Measurements from ENCODE around the gene PPM1H. TPM values are rescaled to one million over a fixed set of nuclear protein-coding genes. Genes with fewer than 3 reads are reported as not detected.
"Not testable (repeated sequence)": the region's sequence is repeated elsewhere in the genome, so short reads cannot be mapped to it uniquely, and the experiment has no call there.

The PPM1H gene
- total RNA-seq, 1 donor from 2014 or later, result 21.6 TPM

GRCh38 chr12:62879691-62880090 lies 55.3 kb downstream of the PPM1H start:
- no peaks in the 10 kb centered on the region for H3K36me3 ChIP-seq (ENCODE audit: control insufficient read depth, insufficient read depth, low read length)
- no peaks in the 10 kb centered on the region for H3K27me3 ChIP-seq (ENCODE audit: control insufficient read depth, insufficient read depth, low read length)
- TF ChIP-seq CTCF (IDR thresholded peaks at IDR 0.05; ENCODE audit: insufficient read depth, low read length, poor library complexity, severe bottlenecking), result no peak
- H3K4me3 ChIP-seq (ENCODE audit: low read depth, low read length), result no peak overlapping the region
- DNase-seq (ENCODE audit: low read depth), result no peak

- not testable (repeated sequence) for H3K27me3 ChIP-seq (ENCODE audit: control insufficient read depth, insufficient read depth, low read length)
These were observed 55.7 kb downstream of the PPM1H start for GRCh38 chr12:62879228-62879627.

GRCh38 chr12:62878211-62878610 lies 56.7 kb downstream of the PPM1H start:
- TF ChIP-seq CTCF (IDR thresholded peaks at IDR 0.05; ENCODE audit: insufficient read depth, low read length, poor library complexity, severe bottlenecking), result no peak
- DNase-seq (ENCODE audit: low read depth), result no peak
- no peaks in the 10 kb centered on the region for H3K36me3 ChIP-seq (ENCODE audit: control insufficient read depth, insufficient read depth, low read length)
- H3K4me3 ChIP-seq (ENCODE audit: low read depth, low read length), result no peak overlapping the region
- H3K27me3 ChIP-seq (ENCODE audit: control insufficient read depth, insufficient read depth, low read length), result no peaks in the 10 kb centered on the region

More at GRCh38 chr12:62879228-62879627, 55.7 kb downstream of the PPM1H start:
- not testable (repeated sequence) for H3K4me3 ChIP-seq (ENCODE audit: low read depth, low read length); H3K36me3 ChIP-seq (ENCODE audit: control insufficient read depth, insufficient read depth, low read length); DNase-seq (ENCODE audit: low read depth)

GRCh38 chr12:62876938-62877548 lies 57.9 kb downstream of the PPM1H start:
- no peak for TF ChIP-seq CTCF (IDR thresholded peaks at IDR 0.05; ENCODE audit: insufficient read depth, low read length, poor library complexity, severe bottlenecking)
- Histone ChIP-seq H3K4me3 (ENCODE audit: low read depth, low read length) (no peak overlapping the region), H3K36me3 (ENCODE audit: control insufficient read depth, insufficient read depth, low read length) (no peaks in the 10 kb centered on the region), H3K27me3 (ENCODE audit: control insufficient read depth, insufficient read depth, low read length) (no peaks in the 10 kb centered on the region)
- DNase-seq (ENCODE audit: low read depth), result no peak

- TF ChIP-seq CTCF (IDR thresholded peaks at IDR 0.05; ENCODE audit: insufficient read depth, low read length, poor library complexity, severe bottlenecking), result no peak
- H3K36me3 ChIP-seq (ENCODE audit: control insufficient read depth, insufficient read depth, low read length), result no peaks in the 10 kb centered on the region
- H3K4me3 ChIP-seq (ENCODE audit: low read depth, low read length), result no peak overlapping the region
- no peaks in the 10 kb centered on the region for H3K27me3 ChIP-seq (ENCODE audit: control insufficient read depth, insufficient read depth, low read length)
- no peak for DNase-seq (ENCODE audit: low read depth)
These were observed 61.0 kb downstream of the PPM1H start for GRCh38 chr12:62873826-62874448.

- Histone ChIP-seq H3K27me3 (ENCODE audit: control insufficient read depth, insufficient read depth, low read length) (no peaks in the 10 kb centered on the region), H3K4me3 (ENCODE audit: low read depth, low read length) (no peak overlapping the region), H3K36me3 (ENCODE audit: control insufficient read depth, insufficient read depth, low read length) (no peaks in the 10 kb centered on the region)
- DNase-seq (ENCODE audit: low read depth), result no peak
- no peak for TF ChIP-seq CTCF (IDR thresholded peaks at IDR 0.05; ENCODE audit: insufficient read depth, low read length, poor library complexity, severe bottlenecking)
These were observed 61.7 kb downstream of the PPM1H start for GRCh38 chr12:62873116-62873825.

All from kidney epithelial cell (primary cell).